Activated CD4-positive, alpha-beta T cell treated with anti-CD3 and anti-CD28 coated beads, Interleukin-2, Interleukin-4, amounts not matched to agents 100 ng/mL and 50 ng/mL, durations not matched to agents 16 hours and 8 hours (primary cell): Measurements from ENCODE around the gene CDT1.

Experiments
- DNase-seq: peaks from one replicate; pipeline ENCODE4 v3.0.0-alpha.2; 2020; ENCODE audit warnings: low spot score

Gene CDT1

DNA sequence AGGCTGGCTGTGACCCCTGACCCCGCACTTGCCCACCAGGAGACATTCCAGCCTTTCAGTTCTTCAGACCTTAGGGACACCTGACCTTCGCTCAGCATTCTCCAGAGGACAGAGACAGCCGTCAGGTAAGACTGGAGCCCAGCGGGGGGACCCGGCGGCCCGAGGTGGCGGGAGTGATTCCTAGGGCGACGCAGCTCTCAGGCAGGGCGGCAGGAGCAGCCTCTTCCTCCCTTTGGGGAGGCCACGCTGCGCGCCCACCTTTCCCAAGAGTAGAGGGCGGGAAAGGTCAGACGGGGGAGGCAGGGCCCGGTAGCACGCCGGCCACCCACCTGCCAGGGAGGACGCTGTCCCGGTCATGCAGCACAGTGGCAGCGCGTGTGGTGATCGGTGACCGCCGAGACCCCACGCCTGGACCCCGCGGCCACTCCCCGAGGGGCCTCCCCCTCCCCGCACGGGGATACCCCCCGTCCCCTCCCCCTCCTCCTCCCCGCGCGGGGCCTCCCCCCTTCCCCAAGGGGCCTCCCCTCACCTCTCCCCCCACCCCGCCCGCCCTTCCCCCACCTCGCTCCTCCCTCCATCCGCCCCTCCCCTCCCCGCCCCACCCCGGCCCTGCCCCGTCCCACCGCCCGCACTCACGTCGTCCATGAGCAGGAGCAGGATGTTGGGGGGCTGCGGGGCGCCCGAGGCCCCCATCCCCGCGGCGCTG, 52.7 kb downstream of the CDT1 start:
- no peak for DNase-seq

GRCh38 chr16:88856828-88857727, 53.5 kb downstream of the CDT1 start, which contains the start of the genes GALNS and TRAPPC2L:
GALNS (minus strand) TSS chr16:88856947; CDS start chr16:88856877, 70 bp downstream.
TRAPPC2L (plus strand) TSS chr16:88857127; CDS start chr16:88857151, 24 bp downstream.
- DNase-seq = peak; percentile 99

GRCh38 chr16:88857728-88858339, 54.2 kb downstream of the CDT1 start:
- peak; percentile 78 for DNase-seq
